GM23248 (cell line): Measurements from ENCODE around the gene TJP2.
"Not testable (repeated sequence)": the region's sequence is repeated elsewhere in the genome, so short reads cannot be mapped to it uniquely, and the experiment has no call there.

Experiments
- EZH2 ChIP-seq: fragments of 200-600 bp; sonication (generic); IDR thresholded peaks from 2 replicates; pipeline ENCODE4 v1.6.1; 2018; ENCODE audit warnings: antibody characterized with exemption, mild to moderate bottlenecking; ENCODE audit not compliant: insufficient read depth, poor library complexity, severe bottlenecking
- EZH2phosphoT487 ChIP-seq: fragments of 200-600 bp; sonication (generic); IDR thresholded peaks from 2 replicates; pipeline ENCODE4 v1.6.1; 2018; ENCODE audit warnings: antibody characterized with exemption, moderate library complexity, mild to moderate bottlenecking, low read depth; ENCODE audit not compliant: insufficient read depth

DNA sequence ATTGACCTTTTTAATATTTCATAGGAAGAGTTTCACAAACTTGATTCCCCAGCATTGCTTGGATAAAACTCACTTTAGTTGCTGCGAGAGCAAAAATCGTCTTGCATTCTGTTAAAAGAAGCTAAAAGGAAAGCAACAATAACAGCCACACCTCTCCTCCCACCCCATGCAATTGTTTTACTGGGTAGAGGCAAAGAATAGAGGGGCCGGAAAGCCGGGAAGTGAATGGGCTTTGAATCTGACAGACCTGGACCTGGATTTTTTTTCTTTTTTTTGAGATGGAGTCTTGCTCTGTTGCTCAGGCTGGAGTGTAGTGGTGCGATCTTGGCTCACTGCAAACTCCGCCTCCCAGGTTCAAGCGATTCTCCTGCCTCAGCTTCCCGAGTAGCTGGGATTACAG lies 9.5 kb upstream of the TJP2 start:
- TF ChIP-seq EZH2, EZH2phosphoT487: not testable (repeated sequence)
